ENCODE data around the gene SEC14L5. TPM values are rescaled to one million over a fixed set of nuclear protein-coding genes. Genes with fewer than 3 reads are reported as not detected.

The SEC14L5 gene
- polyA plus RNA-seq, 3 donors: 0.03 TPM; not detected in 2

- no peaks in the 10 kb centered on the region for H3K9me3 ChIP-seq (replicated peaks in 1 of 2; ENCODE audit: control insufficient read depth in 1 of 2, insufficient read depth in 1 of 2, low read length in 2 of 2)
- no peak overlapping the region for H3K4me3 Mint-ChIP-seq
- H3K4me1 ChIP-seq (ENCODE audit: control insufficient read depth in 1 of 2, insufficient read depth in 2 of 2, low read length in 2 of 2): peaks cover 4 to 5% of the 10 kb centered on the region in 2 donors
- TF ChIP-seq, protein P1, sequence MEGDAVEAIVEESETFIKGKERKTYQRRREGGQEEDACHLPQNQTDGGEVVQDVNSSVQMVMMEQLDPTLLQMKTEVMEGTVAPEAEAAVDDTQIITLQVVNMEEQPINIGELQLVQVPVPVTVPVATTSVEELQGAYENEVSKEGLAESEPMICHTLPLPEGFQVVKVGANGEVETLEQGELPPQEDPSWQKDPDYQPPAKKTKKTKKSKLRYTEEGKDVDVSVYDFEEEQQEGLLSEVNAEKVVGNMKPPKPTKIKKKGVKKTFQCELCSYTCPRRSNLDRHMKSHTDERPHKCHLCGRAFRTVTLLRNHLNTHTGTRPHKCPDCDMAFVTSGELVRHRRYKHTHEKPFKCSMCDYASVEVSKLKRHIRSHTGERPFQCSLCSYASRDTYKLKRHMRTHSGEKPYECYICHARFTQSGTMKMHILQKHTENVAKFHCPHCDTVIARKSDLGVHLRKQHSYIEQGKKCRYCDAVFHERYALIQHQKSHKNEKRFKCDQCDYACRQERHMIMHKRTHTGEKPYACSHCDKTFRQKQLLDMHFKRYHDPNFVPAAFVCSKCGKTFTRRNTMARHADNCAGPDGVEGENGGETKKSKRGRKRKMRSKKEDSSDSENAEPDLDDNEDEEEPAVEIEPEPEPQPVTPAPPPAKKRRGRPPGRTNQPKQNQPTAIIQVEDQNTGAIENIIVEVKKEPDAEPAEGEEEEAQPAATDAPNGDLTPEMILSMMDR (IDR thresholded peaks at IDR 0.05): no peak
- no peaks in the 10 kb centered on the region for H3K36me3 ChIP-seq (replicated peaks in 1 of 2; ENCODE audit: control insufficient read depth in 1 of 2, insufficient read depth in 2 of 2, low read length in 2 of 2)
- no peak overlapping the region for H3K4me3 ChIP-seq (replicated peaks in 1 of 3; ENCODE audit: low read depth in 2 of 3, low read length in 3 of 3)
- no peaks in the 10 kb centered on the region for H3K36me3 Mint-ChIP-seq
- no peak overlapping the region for H3K27ac Mint-ChIP-seq
- peak overlapping the region; percentile 29 for H2AFZ ChIP-seq (ENCODE audit: insufficient read depth, low read depth, low read length, poor library complexity, severe bottlenecking)
- peaks cover 9% of the 10 kb centered on the region for H3K4me1 Mint-ChIP-seq
- H3K9ac ChIP-seq (ENCODE audit: insufficient read depth, low read length, poor library complexity, severe bottlenecking): no peak overlapping the region
- no peaks in the 10 kb centered on the region for H4K20me1 ChIP-seq (ENCODE audit: insufficient read depth, low read length)
- H3K79me2 ChIP-seq (ENCODE audit: insufficient read depth, low read length): no peaks in the 10 kb centered on the region
- H3K27me3 Mint-ChIP-seq (ENCODE audit: low read depth in 3 of 3): peaks cover 2 to 12% (median 8%) of the 10 kb centered on the region in 3 donors
- no peak overlapping the region for H3K4me2 ChIP-seq (replicated peaks; ENCODE audit: extremely low read depth, low read length, poor library complexity, severe bottlenecking)
- no peak for DNase-seq
- no peaks in the 10 kb centered on the region for H3K27me3 ChIP-seq (ENCODE audit: control insufficient read depth in 2 of 2, insufficient read depth in 2 of 2, low read length in 2 of 2)
- H3K9me3 Mint-ChIP-seq: peaks cover 0 to 3% (median 0%) of the 10 kb centered on the region in 7 donors
- intact Hi-C loops (cut with micrococcal nuclease): no loop called here
- no peak overlapping the region for H3K27ac ChIP-seq (ENCODE audit: low read depth in 1 of 2, low read length in 2 of 2)
- 67% methylated on average over 3 of the region's 6 CpGs for WGBS (ENCODE audit: insufficient coverage)
Measured at GRCh38 chr16:5066511-5066910, 108.4 kb downstream of the SEC14L5 start.

Other genes starting within 250 kb of the SEC14L5 start
- gene ANKS3, start 224.1 kb upstream of the SEC14L5 start, polyA plus RNA-seq: 10 to 100 TPM in 1 of 3 donors, under 1 TPM in 2; 0.59 to 13.7 (median 0.95) TPM
- gene DNAAF8, start 223.8 kb upstream of the SEC14L5 start, polyA plus RNA-seq: under 1 TPM in 2 of 3 donors, not detected in 1; 0.04 to 0.36 TPM
- gene ZNF500, start 191.2 kb upstream of the SEC14L5 start, polyA plus RNA-seq: 1 to 10 TPM; 2.4 to 5.6 (median 5.2) TPM
- gene SEPTIN12, start 170.0 kb upstream of the SEC14L5 start, polyA plus RNA-seq: not detected
- gene SMIM22, start 163.0 kb upstream of the SEC14L5 start, polyA plus RNA-seq: not detected
- 100 to 1,000 TPM in 1 of 3 donors, 10 to 100 TPM in 2; 40.9 to 126 (median 54.4) TPM for gene ROGDI, start 155.7 kb upstream of the SEC14L5 start, polyA plus RNA-seq
- gene GLYR1, start 111.0 kb upstream of the SEC14L5 start, polyA plus RNA-seq: 10 to 100 TPM; 34.2 to 41.9 (median 39.3) TPM
- gene UBN1, start 110.8 kb upstream of the SEC14L5 start, polyA plus RNA-seq: 10 to 100 TPM in 1 of 3 donors, 1 to 10 TPM in 2; 5.3 to 24.5 (median 7.3) TPM
- under 1 TPM in 1 of 3 donors, not detected in 2; 0.02 TPM for gene PPL, start 21.2 kb upstream of the SEC14L5 start, polyA plus RNA-seq
- 10 to 100 TPM; 44.1 to 51.5 (median 44.9) TPM for gene NAGPA, start 75.6 kb downstream of the SEC14L5 start, polyA plus RNA-seq
- gene C16orf89, start 107.6 kb downstream of the SEC14L5 start, polyA plus RNA-seq: not detected
- gene ALG1, start 113.5 kb downstream of the SEC14L5 start, polyA plus RNA-seq: 10 to 100 TPM in 2 of 3 donors, 1 to 10 TPM in 1; 9.3 to 31.0 (median 25.2) TPM
- 1 to 10 TPM; 4.6 to 6.8 (median 5.5) TPM for gene EEF2KMT, start 139.5 kb downstream of the SEC14L5 start, polyA plus RNA-seq

Data from CD14-positive monocyte (primary cell).